ENCODE data around the gene ABCC4. TPM values are rescaled to one million over a fixed set of nuclear protein-coding genes. Genes with fewer than 3 reads are reported as not detected.

Gene ABCC4
- polyA plus RNA-seq, 1 experiment = 140 TPM

DNA sequence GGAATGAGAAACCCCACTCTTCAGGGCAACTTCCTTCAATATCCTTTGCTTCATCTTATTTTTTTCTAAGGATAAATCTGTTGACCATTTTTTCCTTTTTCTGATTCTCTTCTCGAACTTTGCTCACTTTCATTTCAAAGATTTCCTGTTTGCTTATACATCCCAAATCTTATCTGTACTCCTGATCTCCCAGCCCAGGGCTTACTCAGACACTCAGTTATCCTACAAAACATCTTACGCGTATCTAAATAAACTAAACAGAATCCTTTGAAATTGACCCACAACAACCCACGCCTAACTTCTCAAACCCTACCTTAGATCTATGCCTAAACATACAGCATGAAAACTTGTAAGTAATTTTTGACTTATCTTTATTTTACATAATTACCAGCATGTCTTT lies 179.2 kb downstream of the ABCC4 start:
- Histone ChIP-seq H3K9me3 (ENCODE audit: control insufficient read depth, insufficient read depth, low read length) (no peaks in the 10 kb centered on the region), H3K27ac (ENCODE audit: low read depth, low read length) (no peak overlapping the region), H3K4me3 (ENCODE audit: low read depth, low read length) (no peak overlapping the region), H3K27me3 (ENCODE audit: control insufficient read depth, insufficient read depth, low read length) (no peaks in the 10 kb centered on the region)
- DNase-seq (ENCODE audit: low read depth, low spot score) = no peak
- POLR2A ChIA-PET = no interaction called here
- TF ChIP-seq, protein P1, sequence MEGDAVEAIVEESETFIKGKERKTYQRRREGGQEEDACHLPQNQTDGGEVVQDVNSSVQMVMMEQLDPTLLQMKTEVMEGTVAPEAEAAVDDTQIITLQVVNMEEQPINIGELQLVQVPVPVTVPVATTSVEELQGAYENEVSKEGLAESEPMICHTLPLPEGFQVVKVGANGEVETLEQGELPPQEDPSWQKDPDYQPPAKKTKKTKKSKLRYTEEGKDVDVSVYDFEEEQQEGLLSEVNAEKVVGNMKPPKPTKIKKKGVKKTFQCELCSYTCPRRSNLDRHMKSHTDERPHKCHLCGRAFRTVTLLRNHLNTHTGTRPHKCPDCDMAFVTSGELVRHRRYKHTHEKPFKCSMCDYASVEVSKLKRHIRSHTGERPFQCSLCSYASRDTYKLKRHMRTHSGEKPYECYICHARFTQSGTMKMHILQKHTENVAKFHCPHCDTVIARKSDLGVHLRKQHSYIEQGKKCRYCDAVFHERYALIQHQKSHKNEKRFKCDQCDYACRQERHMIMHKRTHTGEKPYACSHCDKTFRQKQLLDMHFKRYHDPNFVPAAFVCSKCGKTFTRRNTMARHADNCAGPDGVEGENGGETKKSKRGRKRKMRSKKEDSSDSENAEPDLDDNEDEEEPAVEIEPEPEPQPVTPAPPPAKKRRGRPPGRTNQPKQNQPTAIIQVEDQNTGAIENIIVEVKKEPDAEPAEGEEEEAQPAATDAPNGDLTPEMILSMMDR (IDR thresholded peaks at IDR 0.05; ENCODE audit: low read depth, low read length) = no peak
- CTCF ChIA-PET = no interaction called here

DNA sequence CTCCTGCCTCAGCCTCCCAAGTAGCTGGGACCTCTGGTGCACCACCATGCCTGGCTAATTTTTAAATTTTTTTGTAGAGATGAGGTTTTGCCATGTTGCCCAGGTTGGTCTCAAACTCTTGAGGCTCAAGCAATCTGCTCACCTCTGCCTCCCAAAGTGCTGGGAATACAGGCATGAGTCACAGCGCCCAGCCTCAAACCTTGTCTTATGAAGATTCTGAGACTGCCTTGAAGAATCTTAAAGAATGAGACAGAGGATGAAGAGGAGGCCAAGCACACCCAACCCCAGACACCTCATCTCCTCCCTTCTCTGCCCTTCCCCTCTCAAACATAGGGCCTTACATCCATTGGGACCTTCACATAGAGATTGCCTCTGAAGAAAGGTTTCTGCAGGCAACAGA lies 179.7 kb downstream of the ABCC4 start:
- Histone ChIP-seq H3K4me3 (ENCODE audit: low read depth, low read length) (no peak overlapping the region), H3K27me3 (ENCODE audit: control insufficient read depth, insufficient read depth, low read length) (no peaks in the 10 kb centered on the region), H3K9me3 (ENCODE audit: control insufficient read depth, insufficient read depth, low read length) (no peaks in the 10 kb centered on the region), H3K27ac (ENCODE audit: low read depth, low read length) (no peak overlapping the region)
- ChIA-PET CTCF (no interaction called here), POLR2A (no interaction called here)
- DNase-seq (ENCODE audit: low read depth, low spot score) = no peak
- TF ChIP-seq, protein P1 (IDR thresholded peaks at IDR 0.05; ENCODE audit: low read depth, low read length) = no peak

DNA sequence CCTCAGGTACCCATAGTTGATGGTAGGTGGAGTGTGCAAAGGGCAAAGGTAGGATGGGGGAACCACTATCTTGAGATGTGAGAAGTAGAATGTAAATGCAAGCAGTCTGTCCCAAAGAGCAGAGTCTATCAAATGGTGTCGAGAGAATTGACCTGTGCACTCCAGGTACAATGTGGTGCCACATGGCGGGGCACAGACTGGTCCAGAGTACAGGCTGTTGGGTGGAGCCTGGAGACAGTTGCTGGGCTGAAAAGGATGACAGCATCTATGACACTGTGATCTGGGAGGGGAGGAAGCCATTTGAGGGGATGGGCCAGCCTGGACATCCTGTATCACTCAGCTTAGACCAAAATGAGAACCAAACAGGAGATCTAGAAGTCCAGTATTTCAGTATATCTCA lies 180.6 kb downstream of the ABCC4 start:
- H3K9me3 ChIP-seq (ENCODE audit: control insufficient read depth, insufficient read depth, low read length) = no peaks in the 10 kb centered on the region
- TF ChIP-seq, protein P1 (IDR thresholded peaks at IDR 0.05; ENCODE audit: low read depth, low read length) = no peak
- H3K27ac ChIP-seq (ENCODE audit: low read depth, low read length) = no peak overlapping the region
- DNase-seq (ENCODE audit: low read depth, low spot score) = no peak
- ChIA-PET POLR2A (interaction anchor here (0.6 kb wide), 1 partner anchor 526 kb away, joined by 3 read pairs; no protein-coding TSS in a partner anchor), CTCF (no interaction called here)
- no peaks in the 10 kb centered on the region for H3K27me3 ChIP-seq (ENCODE audit: control insufficient read depth, insufficient read depth, low read length)
- H3K4me3 ChIP-seq (ENCODE audit: low read depth, low read length) = no peak overlapping the region

DNA sequence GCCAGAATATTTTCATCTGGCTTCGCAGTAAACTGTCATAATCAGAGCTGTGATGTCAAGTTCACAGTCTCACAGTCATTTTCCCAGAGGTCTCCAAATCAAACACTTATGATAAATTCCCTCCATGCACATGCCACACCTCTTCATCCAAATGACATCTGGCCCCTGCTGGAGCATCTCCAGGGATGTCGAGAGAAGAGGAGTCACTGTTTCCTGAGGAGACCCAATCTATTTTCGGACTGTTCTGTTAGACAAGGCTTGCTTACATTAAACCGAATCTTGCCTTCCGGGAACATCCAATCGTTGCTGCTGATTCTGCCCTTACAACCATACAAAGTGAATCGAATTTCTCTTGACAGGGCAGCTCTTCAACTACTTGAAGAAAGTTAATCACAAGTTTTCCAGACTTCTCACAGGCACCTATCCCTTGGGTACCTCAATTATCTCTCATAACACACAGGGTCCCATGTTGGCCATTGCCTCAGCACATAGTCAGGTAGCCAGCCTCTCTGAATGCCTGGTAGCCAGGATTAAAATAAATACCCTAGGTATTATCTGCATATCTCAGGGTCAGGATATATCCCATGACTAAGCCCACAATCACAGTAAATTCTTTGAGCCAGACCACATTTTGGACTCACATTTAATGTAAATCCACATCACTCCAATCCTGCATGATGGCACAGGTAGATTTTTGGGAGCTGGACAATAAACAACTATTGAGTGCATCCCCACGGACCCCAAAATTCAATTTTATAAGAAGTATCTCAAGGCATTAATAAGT lies 182.5 kb downstream of the ABCC4 start:
- DNase-seq (ENCODE audit: low read depth, low spot score) = no peak
- ChIA-PET POLR2A (no interaction called here), CTCF (no interaction called here)
- H3K9me3 ChIP-seq (ENCODE audit: control insufficient read depth, insufficient read depth, low read length) = no peaks in the 10 kb centered on the region
- TF ChIP-seq, protein P1 (IDR thresholded peaks at IDR 0.05; ENCODE audit: low read depth, low read length) = no peak
- H3K4me3 ChIP-seq (ENCODE audit: low read depth, low read length) = no peak overlapping the region
- no peaks in the 10 kb centered on the region for H3K27me3 ChIP-seq (ENCODE audit: control insufficient read depth, insufficient read depth, low read length)
- H3K27ac ChIP-seq (ENCODE audit: low read depth, low read length) = no peak overlapping the region

DNA sequence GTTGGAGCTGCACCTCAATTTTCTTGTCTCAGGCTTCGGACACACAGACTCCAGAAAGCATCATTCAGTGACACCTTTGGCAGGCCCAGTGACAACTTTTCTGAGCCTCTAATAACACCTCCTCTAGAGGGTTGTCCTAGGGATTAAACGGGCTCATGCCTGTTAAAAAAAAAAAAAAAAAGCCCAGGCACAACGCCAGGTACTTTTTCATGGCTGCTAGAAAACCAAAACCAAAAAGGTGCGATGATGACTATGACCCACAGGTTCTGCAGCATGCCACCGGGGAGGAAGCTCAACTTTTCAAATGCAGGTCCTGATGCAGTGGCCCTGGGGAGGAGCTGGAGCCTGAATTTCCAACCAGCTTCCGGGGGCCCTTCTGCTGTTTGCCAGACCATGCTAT lies 184.2 kb downstream of the ABCC4 start:
- Histone ChIP-seq H3K9me3 (ENCODE audit: control insufficient read depth, insufficient read depth, low read length) (no peaks in the 10 kb centered on the region), H3K27me3 (ENCODE audit: control insufficient read depth, insufficient read depth, low read length) (no peaks in the 10 kb centered on the region), H3K27ac (ENCODE audit: low read depth, low read length) (no peak overlapping the region), H3K4me3 (ENCODE audit: low read depth, low read length) (no peak overlapping the region)
- TF ChIP-seq, protein P1 (IDR thresholded peaks at IDR 0.05; ENCODE audit: low read depth, low read length) = no peak
- ChIA-PET POLR2A (interaction anchor here (0.7 kb wide), 1 partner anchor 40 kb away, joined by 3 read pairs; no protein-coding TSS in a partner anchor), CTCF (interaction anchor here (1.1 kb wide), 1 partner anchor 73 kb away, joined by 4 read pairs; no protein-coding TSS in a partner anchor)
- no peak for DNase-seq (ENCODE audit: low read depth, low spot score)

Data from AG04450 (cell line).